CD4-positive, CD25-positive, alpha-beta regulatory T cell (primary cell): ENCODE data around the gene COPB2. TPM values are rescaled to one million over a fixed set of nuclear protein-coding genes. Genes with fewer than 3 reads are reported as not detected.

Experiments used
- ATAC-seq, 2 donors: fragments of 150-1000 bp; cut with Tn5 transposase; one replicate each; pipeline ENCODE4 v1.10.0; 2021; ENCODE audit warnings: low read depth in 2 of 2, moderate number of reproducible peaks in 2 of 2, moderate library complexity in 1 of 2
- DNase-seq, 3 donors: peaks; one replicate each; pipeline versions ENCODE4 v3.0.0 to v3.0.0-alpha.2; 2012 to 2022; ENCODE audit warnings: mixed read lengths in 1 of 3
- H3K27ac ChIP-seq: one replicate; pipeline ENCODE4 v1.7.0; 2013; ENCODE audit warnings: mild to moderate bottlenecking, low read length; ENCODE audit not compliant: insufficient read depth, poor library complexity, severe bottlenecking
- H3K27me3 ChIP-seq: one replicate; pipeline ENCODE4 v1.7.0; 2013; ENCODE audit warnings: low read length; ENCODE audit not compliant: control insufficient read depth, insufficient read depth
- H3K36me3 ChIP-seq: one replicate; pipeline ENCODE4 v1.7.0; 2013; ENCODE audit warnings: mild to moderate bottlenecking, low read length, moderate library complexity; ENCODE audit not compliant: control insufficient read depth, insufficient read depth
- H3K4me1 ChIP-seq: 2 replicates; pipeline ENCODE4 v1.7.0; 2013; ENCODE audit warnings: mild to moderate bottlenecking, low read length; ENCODE audit not compliant: insufficient read depth, control insufficient read depth, poor library complexity, severe bottlenecking
- H3K4me3 ChIP-seq: one replicate; pipeline ENCODE4 v1.7.0; 2013; ENCODE audit warnings: low read depth, mild to moderate bottlenecking, low read length, moderate library complexity
- H3K9me3 ChIP-seq, 2 experiments: 1 replicate in 1 of 2; 2 replicates in 1 of 2; pipeline ENCODE4 v1.7.0; 2013; ENCODE audit warnings: low read length in 2 of 2, mild to moderate bottlenecking in 1 of 2, moderate library complexity in 1 of 2; ENCODE audit not compliant: control insufficient read depth in 2 of 2
- H3K27ac Mint-ChIP-seq, 3 donors: one replicate each; pipeline ENCODE4 v1.8.0; 2020 to 2022; ENCODE audit warnings: mild to moderate bottlenecking in 3 of 3, mixed read lengths in 3 of 3, moderate library complexity in 2 of 3
- H3K27me3 Mint-ChIP-seq: one replicate; pipeline ENCODE4 v1.8.0; 2022; ENCODE audit warnings: mild to moderate bottlenecking, mixed read lengths
- H3K36me3 Mint-ChIP-seq: one replicate; pipeline ENCODE4 v1.8.0; 2020; ENCODE audit warnings: mixed read lengths
- H3K4me1 Mint-ChIP-seq, 4 donors: one replicate each; pipeline ENCODE4 v1.8.0; 2020 to 2022; ENCODE audit warnings: mixed read lengths in 4 of 4, mild to moderate bottlenecking in 1 of 4
- H3K4me3 Mint-ChIP-seq, 4 donors: one replicate each; pipeline ENCODE4 v1.8.0; 2020 to 2022; ENCODE audit warnings: mild to moderate bottlenecking in 4 of 4, mixed read lengths in 4 of 4, moderate library complexity in 3 of 4
- H3K9me3 Mint-ChIP-seq, 7 donors: one replicate each; pipeline ENCODE4 v1.8.0; 2020 to 2022; ENCODE audit warnings: mixed read lengths in 7 of 7, mild to moderate bottlenecking in 3 of 7, moderate library complexity in 2 of 7
- polyA plus RNA-seq, 4 donors: library from polyadenylated mRNA; unstranded; fragments of 300-500 nt; fragmentation: Illumina TruSeq; gene quantifications; one replicate each; pipeline ENCODE4 v1.2.3, GENCODE V29; 2021
- total RNA-seq: library from RNA; stranded (reverse); gene quantifications from one replicate; pipeline ENCODE4 v1.2.3, GENCODE V29; 2022

Gene COPB2
- total and polyA plus RNA-seq, 5 donors from 2014 or later, result 32.7 to 80.6 (median 67.6) TPM

DNA sequence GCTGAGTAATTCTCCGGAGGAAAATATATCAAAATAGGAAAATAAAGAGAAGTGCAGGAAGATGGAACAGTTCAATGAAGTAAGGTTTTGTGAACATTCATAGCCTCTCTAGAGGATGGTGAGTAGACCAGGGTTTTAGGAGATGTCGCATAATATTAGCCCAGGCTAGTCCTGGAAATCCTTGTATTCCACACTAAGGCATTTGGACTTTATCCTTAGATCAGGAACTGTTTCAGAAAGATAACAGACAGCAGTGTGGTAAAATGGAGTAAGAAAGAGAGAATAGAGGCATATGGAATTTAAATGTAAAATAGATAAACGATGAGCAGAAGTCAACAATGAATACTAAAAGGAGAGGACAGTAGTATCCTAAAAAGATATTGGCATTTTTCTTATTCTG is 12.1 kb downstream of the COPB2 start:
- no peaks in the 10 kb centered on the region for H3K27me3 Mint-ChIP-seq
- Histone ChIP-seq H3K27me3 (no peaks in the 10 kb centered on the region), H3K36me3 (peaks cover 93% of the 10 kb centered on the region), H3K4me3 (no peak overlapping the region), H3K4me1 (no peaks in the 10 kb centered on the region), H3K27ac (no peak overlapping the region), H3K9me3 (no peaks in the 10 kb centered on the region)
- peaks cover 13 to 27% (median 21%) of the 10 kb centered on the region in 4 donors for H3K4me1 Mint-ChIP-seq
- no peak overlapping the region for H3K4me3 Mint-ChIP-seq
- peaks cover 48% of the 10 kb centered on the region for H3K36me3 Mint-ChIP-seq
- peak overlapping the region in 1 of 3 donors; percentile 79 for H3K27ac Mint-ChIP-seq
- ATAC-seq (no peak), DNase-seq (no peak)
- H3K9me3 Mint-ChIP-seq, result no peaks in the 10 kb centered on the region

DNA sequence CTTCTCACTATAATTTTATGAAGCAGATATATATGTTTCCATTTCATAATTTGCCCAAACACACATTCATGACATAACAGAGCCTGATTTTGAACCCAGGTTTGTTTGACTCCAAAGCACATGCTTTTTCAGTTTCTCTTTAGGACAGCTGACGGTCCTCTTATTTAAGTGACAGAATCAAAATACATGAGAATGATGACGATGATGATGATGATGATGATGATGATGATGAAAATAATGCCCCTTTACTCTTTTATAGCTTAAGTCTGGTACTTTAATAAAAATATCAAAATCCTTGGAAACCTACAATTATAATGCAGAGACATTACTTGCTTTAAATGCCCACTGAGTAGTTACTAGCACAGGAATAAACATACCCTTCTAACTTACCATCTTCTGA is 15.3 kb downstream of the COPB2 start:
- DNase-seq, result no peak
- no peak overlapping the region for H3K27ac ChIP-seq
- H3K4me1 Mint-ChIP-seq, result peaks cover 1 to 6% (median 5%) of the 10 kb centered on the region in 4 donors
- ATAC-seq, result no peak
- peaks cover 94% of the 10 kb centered on the region for H3K36me3 ChIP-seq
- H3K27me3 ChIP-seq, result no peaks in the 10 kb centered on the region
- no peaks in the 10 kb centered on the region for H3K27me3 Mint-ChIP-seq
- H3K4me1 ChIP-seq, result no peaks in the 10 kb centered on the region
- H3K4me3 Mint-ChIP-seq, result no peak overlapping the region
- H3K9me3 Mint-ChIP-seq, result no peaks in the 10 kb centered on the region
- peak overlapping the region in 1 of 3 donors; percentile 56 for H3K27ac Mint-ChIP-seq
- no peaks in the 10 kb centered on the region for H3K9me3 ChIP-seq
- no peak overlapping the region for H3K4me3 ChIP-seq
- H3K36me3 Mint-ChIP-seq, result peaks cover 61% of the 10 kb centered on the region

DNA sequence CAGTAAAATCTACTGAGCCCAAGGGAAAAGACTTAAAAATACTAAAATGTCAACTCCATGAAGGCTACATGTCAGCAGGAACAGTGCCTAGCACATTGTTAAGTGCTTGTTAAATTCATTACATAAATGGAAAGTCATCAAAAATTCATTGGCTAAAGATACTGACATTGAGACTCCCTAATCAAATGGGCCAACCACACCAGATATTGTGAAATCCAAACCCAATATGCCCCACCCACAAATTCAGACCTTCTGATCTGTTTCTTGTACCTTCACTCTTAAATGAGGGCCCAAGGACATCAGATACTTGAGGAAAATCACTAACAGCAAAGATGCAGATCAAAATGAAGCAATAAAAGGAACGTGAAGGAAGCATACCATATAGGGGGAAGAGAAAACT is 24.9 kb downstream of the COPB2 start:
- H3K4me1 ChIP-seq, result no peaks in the 10 kb centered on the region
- H3K27ac Mint-ChIP-seq, result peak overlapping the region in 2 of 3 donors; percentile 4 to 82
- H3K27me3 Mint-ChIP-seq, result no peaks in the 10 kb centered on the region
- no peak overlapping the region for H3K4me3 ChIP-seq
- no peaks in the 10 kb centered on the region for H3K27me3 ChIP-seq
- H3K9me3 ChIP-seq, result no peaks in the 10 kb centered on the region
- no peak for ATAC-seq
- H3K4me3 Mint-ChIP-seq, result no peak overlapping the region
- H3K36me3 ChIP-seq, result peaks cover 94% of the 10 kb centered on the region
- DNase-seq, result no peak
- H3K9me3 Mint-ChIP-seq, result no peaks in the 10 kb centered on the region
- H3K36me3 Mint-ChIP-seq, result peaks cover 67% of the 10 kb centered on the region
- H3K27ac ChIP-seq, result no peak overlapping the region
- H3K4me1 Mint-ChIP-seq, result peaks cover 0 to 9% (median 2%) of the 10 kb centered on the region in 4 donors

DNA sequence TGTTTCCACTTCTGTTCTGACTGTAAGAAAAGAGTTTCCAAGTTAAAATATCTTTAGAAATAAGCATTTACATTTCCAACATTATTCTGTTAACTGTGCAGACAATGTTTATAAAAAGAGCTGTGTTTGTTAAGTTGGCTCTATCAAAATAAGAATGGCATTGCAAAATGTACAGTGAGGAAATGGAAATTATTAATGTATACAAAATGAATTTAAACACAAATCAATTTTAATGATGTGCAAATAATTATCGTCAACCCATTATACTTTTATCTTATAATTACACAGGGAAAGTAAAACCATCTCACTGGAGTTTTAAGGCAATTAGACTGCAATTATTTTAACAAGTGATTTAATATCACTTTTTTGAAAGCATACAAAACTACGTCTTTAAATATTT is 28.2 kb downstream of the COPB2 start:
- peaks cover 61% of the 10 kb centered on the region for H3K36me3 Mint-ChIP-seq
- no peaks in the 10 kb centered on the region for H3K27me3 Mint-ChIP-seq
- ATAC-seq (no peak), DNase-seq (no peak)
- no peaks in the 10 kb centered on the region for H3K9me3 Mint-ChIP-seq
- H3K4me1 Mint-ChIP-seq, result peaks cover 0 to 10% (median 2%) of the 10 kb centered on the region in 4 donors
- Histone ChIP-seq H3K4me1 (no peaks in the 10 kb centered on the region), H3K36me3 (peaks cover 98% of the 10 kb centered on the region), H3K27me3 (no peaks in the 10 kb centered on the region), H3K4me3 (no peak overlapping the region), H3K27ac (no peak overlapping the region), H3K9me3 (no peaks in the 10 kb centered on the region)
- no peak overlapping the region for H3K4me3 Mint-ChIP-seq
- peak overlapping the region in 1 of 3 donors; percentile 47 for H3K27ac Mint-ChIP-seq

DNA sequence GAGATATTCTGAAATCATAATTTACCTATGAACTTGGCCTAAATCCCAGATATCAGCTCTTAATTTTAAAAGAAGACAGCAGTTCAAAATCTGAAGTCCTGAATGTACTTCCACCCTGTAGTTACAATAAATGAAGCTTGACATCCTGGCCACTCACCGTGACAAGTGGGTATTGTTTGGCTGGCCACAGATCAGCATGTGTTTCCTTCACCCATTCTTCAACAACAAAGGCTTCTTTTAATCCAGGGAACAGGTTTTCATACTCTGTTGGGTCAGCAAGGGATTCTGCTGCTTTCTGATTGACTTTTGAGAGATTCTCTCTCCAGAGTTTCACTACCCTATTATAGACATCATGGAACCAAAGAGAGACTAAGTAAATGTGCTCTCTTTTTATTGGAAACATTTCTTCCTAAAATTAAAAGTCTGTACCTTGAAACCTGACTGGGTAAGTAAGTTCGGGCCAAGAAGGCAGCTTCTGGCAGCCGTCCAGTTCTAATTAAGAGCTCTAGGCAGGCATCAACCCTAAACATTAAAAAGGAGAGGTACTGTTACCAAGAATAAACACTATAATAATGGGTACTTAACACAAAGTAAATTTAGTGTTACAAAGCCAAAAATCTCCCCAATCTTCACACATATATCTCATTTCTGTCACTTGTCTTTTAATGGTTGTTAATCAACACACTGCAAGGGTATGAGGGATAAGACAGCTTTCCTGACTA is 30.4 kb downstream of the COPB2 start:
- DNase-seq (no peak), ATAC-seq (no peak)
- Histone ChIP-seq H3K4me1 (no peaks in the 10 kb centered on the region), H3K4me3 (no peak overlapping the region), H3K27ac (no peak overlapping the region), H3K9me3 (no peaks in the 10 kb centered on the region), H3K36me3 (peaks cover 98% of the 10 kb centered on the region), H3K27me3 (no peaks in the 10 kb centered on the region)
- Mint-ChIP-seq H3K27ac (no peak overlapping the region), H3K4me3 (no peak overlapping the region), H3K27me3 (no peaks in the 10 kb centered on the region), H3K4me1 (peaks cover 0 to 7% (median 1%) of the 10 kb centered on the region in 4 donors), H3K36me3 (peaks cover 55% of the 10 kb centered on the region), H3K9me3 (no peaks in the 10 kb centered on the region)

DNA sequence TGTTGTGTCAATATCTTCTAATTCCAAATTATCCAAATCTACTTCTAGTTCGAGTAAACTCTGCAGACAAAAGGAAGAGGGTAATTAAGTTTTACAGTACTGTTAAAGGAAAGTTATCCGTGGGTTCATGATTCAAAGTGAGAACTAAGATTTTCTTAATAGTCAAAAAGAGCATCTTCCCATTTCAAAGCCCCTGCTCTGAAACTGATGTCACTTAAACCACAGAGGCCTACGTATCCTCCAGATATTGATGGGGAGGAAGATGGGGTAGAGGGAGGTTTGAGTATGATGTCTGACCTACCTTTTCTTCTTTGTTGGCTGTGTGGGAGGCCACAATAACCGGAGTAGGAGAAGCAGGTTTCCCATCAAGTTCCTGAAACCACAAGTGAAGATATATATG is 31.5 kb downstream of the COPB2 start:
- no peaks in the 10 kb centered on the region for H3K4me1 ChIP-seq
- no peaks in the 10 kb centered on the region for H3K27me3 Mint-ChIP-seq
- no peaks in the 10 kb centered on the region for H3K9me3 ChIP-seq
- peaks cover 0 to 5% (median 1%) of the 10 kb centered on the region in 4 donors for H3K4me1 Mint-ChIP-seq
- peaks cover 96% of the 10 kb centered on the region for H3K36me3 ChIP-seq
- H3K4me3 ChIP-seq, result no peak overlapping the region
- no peak overlapping the region for H3K27ac Mint-ChIP-seq
- H3K27ac ChIP-seq, result no peak overlapping the region
- ATAC-seq, result no peak
- H3K36me3 Mint-ChIP-seq, result peaks cover 46% of the 10 kb centered on the region
- H3K4me3 Mint-ChIP-seq, result no peak overlapping the region
- no peaks in the 10 kb centered on the region for H3K27me3 ChIP-seq
- peak in 1 of 3 donors; percentile 14 for DNase-seq
- H3K9me3 Mint-ChIP-seq, result no peaks in the 10 kb centered on the region

DNA sequence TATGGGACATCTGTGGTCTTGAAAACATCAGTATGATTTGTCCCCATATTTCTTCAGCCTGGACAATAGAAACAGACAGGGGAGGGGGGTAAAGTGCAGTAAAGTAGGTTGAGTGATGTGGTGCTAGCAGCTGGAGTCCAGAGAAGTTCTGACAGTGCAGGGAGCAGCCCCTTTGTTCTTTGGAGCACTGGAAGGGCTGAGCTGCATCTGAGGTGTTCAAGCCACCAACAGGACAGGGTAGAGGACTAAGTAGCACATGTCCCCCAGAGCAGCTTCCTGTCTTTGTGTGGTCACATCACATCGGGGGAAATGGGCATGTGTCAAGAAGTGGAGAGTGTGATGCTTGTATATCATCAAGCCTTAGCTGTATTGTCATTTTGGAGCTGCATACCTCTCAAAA is 33.6 kb downstream of the COPB2 start:
- H3K27ac ChIP-seq, result no peak overlapping the region
- Mint-ChIP-seq H3K27me3 (no peaks in the 10 kb centered on the region), H3K4me1 (peaks cover 0 to 5% (median 2%) of the 10 kb centered on the region in 4 donors), H3K4me3 (no peak overlapping the region), H3K36me3 (peaks cover 41% of the 10 kb centered on the region), H3K9me3 (no peaks in the 10 kb centered on the region), H3K27ac (peak overlapping the region in 2 of 3 donors; percentile 2 to 17)
- H3K9me3 ChIP-seq, result no peaks in the 10 kb centered on the region
- DNase-seq (no peak), ATAC-seq (no peak)
- no peaks in the 10 kb centered on the region for H3K4me1 ChIP-seq
- H3K27me3 ChIP-seq, result no peaks in the 10 kb centered on the region
- H3K36me3 ChIP-seq, result peaks cover 98% of the 10 kb centered on the region
- H3K4me3 ChIP-seq, result no peak overlapping the region

DNA sequence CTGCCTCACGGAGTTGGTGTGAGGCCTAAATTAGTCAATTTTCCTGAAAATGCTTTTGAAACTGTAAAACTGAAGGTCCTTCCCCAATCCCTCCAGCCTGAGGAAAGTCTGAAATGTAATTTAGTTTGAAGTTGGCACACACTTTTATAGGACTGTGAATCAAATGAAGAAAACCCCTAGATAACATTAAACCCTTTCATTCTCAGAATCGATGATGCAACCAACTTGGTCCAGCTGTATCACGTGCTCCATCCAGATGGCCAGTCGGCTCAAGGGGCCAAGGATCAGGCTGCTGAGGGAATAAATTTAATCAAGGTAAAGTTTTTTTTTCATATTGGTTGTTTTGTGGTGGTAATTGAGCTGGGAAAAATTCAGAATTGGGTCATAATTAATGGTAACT is 34.0 kb downstream of the COPB2 start:
- H3K27me3 ChIP-seq, result no peaks in the 10 kb centered on the region
- ATAC-seq, result no peak
- Mint-ChIP-seq H3K36me3 (peaks cover 38% of the 10 kb centered on the region), H3K27ac (no peak overlapping the region), H3K4me1 (peaks cover 0 to 5% (median 3%) of the 10 kb centered on the region in 4 donors), H3K27me3 (no peaks in the 10 kb centered on the region), H3K4me3 (no peak overlapping the region), H3K9me3 (no peaks in the 10 kb centered on the region)
- no peak overlapping the region for H3K27ac ChIP-seq
- no peak overlapping the region for H3K4me3 ChIP-seq
- peaks cover 98% of the 10 kb centered on the region for H3K36me3 ChIP-seq
- no peaks in the 10 kb centered on the region for H3K4me1 ChIP-seq
- no peak for DNase-seq
- no peaks in the 10 kb centered on the region for H3K9me3 ChIP-seq
